SU-DHL-6 (cell line): ENCODE results near the gene ARMC5.

Experiments
- CTCF ChIP-seq: fragments of 200-600 bp; sonication (generic); IDR thresholded peaks from one replicate; pipeline ENCODE4 v1.5.1; 2017; ENCODE audit warnings: antibody characterized with exemption, mild to moderate bottlenecking, low read length, moderate library complexity; ENCODE audit not compliant: insufficient read depth, poor library complexity, severe bottlenecking
- EZH2phosphoT487 ChIP-seq: fragments of 200-600 bp; sonication (generic), shearing (Covaris generic); conservative IDR thresholded peaks from 2 replicates; pipeline ENCODE4 v1.6.1; 2018; ENCODE audit warnings: mild to moderate bottlenecking, antibody characterized with exemption, low read length, moderate library complexity, mixed read lengths

GRCh38 chr16:31484491-31485171 is 25.3 kb downstream of the ARMC5 start:
- TF ChIP-seq CTCF (no peak), EZH2phosphoT487 (no peak)
